Calu3 (cell line): ENCODE data around the gene DSP. TPM values are rescaled to one million over a fixed set of nuclear protein-coding genes. Genes with fewer than 3 reads are reported as not detected.

ENCODE experiments used
- BruUV-seq: library from RNA; stranded (reverse); fragments of 400-500 nt; replicated peaks from 2 replicates; lab custom pipeline; 2021; lab: Mats Ljungman, UMichigan
- CTCF ChIA-PET: fragments of 300-600 bp; sonication (Branson Sonifier 250); formaldehyde crosslinking; loops from one replicate; lab custom pipeline; 2022; ENCODE audit warnings: antibody characterized with exemption; lab: Charles Lee
- DNase-seq: peaks from one replicate; pipeline ENCODE4 v3.0.0; 2022
- H3K27ac Mint-ChIP-seq: one replicate; pipeline ENCODE4 v1.8.0; 2022; ENCODE audit warnings: mixed read lengths; ENCODE audit not compliant: unreplicated experiment
- H3K27me3 Mint-ChIP-seq: one replicate; pipeline ENCODE4 v1.8.0; 2022; ENCODE audit warnings: mixed read lengths; ENCODE audit not compliant: unreplicated experiment
- H3K36me3 Mint-ChIP-seq: one replicate; pipeline ENCODE4 v1.8.0; 2022; ENCODE audit warnings: mild to moderate bottlenecking, moderate library complexity, mixed read lengths; ENCODE audit not compliant: insufficient read depth, unreplicated experiment
- H3K4me1 Mint-ChIP-seq: one replicate; pipeline ENCODE4 v1.8.0; 2022; ENCODE audit warnings: mild to moderate bottlenecking, low read depth, mixed read lengths; ENCODE audit not compliant: unreplicated experiment
- H3K4me3 Mint-ChIP-seq: one replicate; pipeline ENCODE4 v1.8.0; 2022; ENCODE audit warnings: mild to moderate bottlenecking, low read depth, moderate library complexity, mixed read lengths; ENCODE audit not compliant: unreplicated experiment
- H3K9me3 Mint-ChIP-seq: one replicate; pipeline ENCODE4 v1.8.0; 2022; ENCODE audit warnings: low read depth, mixed read lengths; ENCODE audit not compliant: unreplicated experiment
- intact Hi-C: fragments of 100-400 bp; cut with micrococcal nuclease; formaldehyde crosslinking; loops from one replicate; pipeline ENCODE4 v1.10.0; 2022; ENCODE audit not compliant: unreplicated experiment
- total RNA-seq: library from RNA; stranded (reverse); gene quantifications from 2 replicates; pipeline ENCODE4 v1.2.3, GENCODE V29; 2022
- TF ChIP-seq, protein P1 (sequence below): fragments of 200-600 bp; IDR thresholded peaks from one replicate; pipeline ENCODE4 v1.8.0; 2022; ENCODE audit warnings: antibody characterized with exemption; ENCODE audit not compliant: unreplicated experiment

The DSP gene
- total RNA-seq, 1 experiment from 2014 or later = 57.7 TPM

DNA sequence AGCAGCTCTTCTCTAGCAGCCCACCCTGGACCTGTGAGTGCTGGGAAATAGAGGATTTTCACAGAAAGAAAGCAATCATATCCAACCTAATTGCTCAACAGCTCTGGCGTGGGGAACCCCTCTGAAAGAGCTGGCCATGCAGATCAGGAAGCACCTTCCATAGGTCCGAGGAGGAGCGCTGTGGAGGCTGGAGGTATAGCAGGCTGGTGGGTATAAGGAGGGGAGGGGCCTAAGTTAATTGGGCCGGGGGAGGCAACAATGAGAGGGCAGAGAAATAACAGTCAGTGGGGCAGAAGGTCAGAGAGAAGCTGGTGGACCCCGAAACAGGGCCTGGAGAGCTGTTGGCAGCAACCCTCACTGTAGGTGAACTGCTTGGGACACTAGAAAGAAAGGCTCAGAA, 89.3 kb downstream of the DSP start:
- H3K27me3 Mint-ChIP-seq = peaks cover 28% of the 10 kb centered on the region
- no peak overlapping the region for H3K27ac Mint-ChIP-seq
- DNase-seq = no peak
- TF ChIP-seq, protein P1, sequence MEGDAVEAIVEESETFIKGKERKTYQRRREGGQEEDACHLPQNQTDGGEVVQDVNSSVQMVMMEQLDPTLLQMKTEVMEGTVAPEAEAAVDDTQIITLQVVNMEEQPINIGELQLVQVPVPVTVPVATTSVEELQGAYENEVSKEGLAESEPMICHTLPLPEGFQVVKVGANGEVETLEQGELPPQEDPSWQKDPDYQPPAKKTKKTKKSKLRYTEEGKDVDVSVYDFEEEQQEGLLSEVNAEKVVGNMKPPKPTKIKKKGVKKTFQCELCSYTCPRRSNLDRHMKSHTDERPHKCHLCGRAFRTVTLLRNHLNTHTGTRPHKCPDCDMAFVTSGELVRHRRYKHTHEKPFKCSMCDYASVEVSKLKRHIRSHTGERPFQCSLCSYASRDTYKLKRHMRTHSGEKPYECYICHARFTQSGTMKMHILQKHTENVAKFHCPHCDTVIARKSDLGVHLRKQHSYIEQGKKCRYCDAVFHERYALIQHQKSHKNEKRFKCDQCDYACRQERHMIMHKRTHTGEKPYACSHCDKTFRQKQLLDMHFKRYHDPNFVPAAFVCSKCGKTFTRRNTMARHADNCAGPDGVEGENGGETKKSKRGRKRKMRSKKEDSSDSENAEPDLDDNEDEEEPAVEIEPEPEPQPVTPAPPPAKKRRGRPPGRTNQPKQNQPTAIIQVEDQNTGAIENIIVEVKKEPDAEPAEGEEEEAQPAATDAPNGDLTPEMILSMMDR = no peak
- intact Hi-C loops = no loop called here
- BruUV-seq = no TSS peak
- H3K4me1 Mint-ChIP-seq = no peaks in the 10 kb centered on the region
- CTCF ChIA-PET = no interaction called here
- H3K4me3 Mint-ChIP-seq = no peak overlapping the region
- H3K36me3 Mint-ChIP-seq = no peaks in the 10 kb centered on the region
- no peaks in the 10 kb centered on the region for H3K9me3 Mint-ChIP-seq

DNA sequence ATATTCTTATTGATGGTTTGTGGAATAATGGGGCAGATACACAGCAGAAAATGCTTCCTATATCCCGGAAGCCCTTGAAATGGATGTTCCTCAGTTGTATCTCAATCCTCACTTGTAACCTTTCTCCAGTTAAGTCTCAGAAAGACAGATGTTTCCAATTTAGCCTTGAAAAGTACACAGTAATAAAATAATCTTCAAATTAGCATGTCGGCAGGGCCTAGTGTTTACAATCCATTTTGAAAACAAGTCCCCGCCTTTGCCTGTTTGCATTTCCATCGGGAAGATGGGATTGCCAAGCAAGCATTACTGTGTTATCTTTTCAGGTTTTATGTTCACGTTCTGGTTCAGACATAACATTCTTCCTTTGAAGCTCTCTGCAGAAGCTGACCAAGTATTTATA, 90.0 kb downstream of the DSP start:
- no peak overlapping the region for H3K4me3 Mint-ChIP-seq
- no peaks in the 10 kb centered on the region for H3K36me3 Mint-ChIP-seq
- no peak overlapping the region for H3K27ac Mint-ChIP-seq
- no TSS peak for BruUV-seq
- intact Hi-C loops = no loop called here
- peaks cover 28% of the 10 kb centered on the region for H3K27me3 Mint-ChIP-seq
- no peaks in the 10 kb centered on the region for H3K4me1 Mint-ChIP-seq
- no peak for DNase-seq
- TF ChIP-seq, protein P1 = no peak
- H3K9me3 Mint-ChIP-seq = no peaks in the 10 kb centered on the region
- CTCF ChIA-PET = no interaction called here

DNA sequence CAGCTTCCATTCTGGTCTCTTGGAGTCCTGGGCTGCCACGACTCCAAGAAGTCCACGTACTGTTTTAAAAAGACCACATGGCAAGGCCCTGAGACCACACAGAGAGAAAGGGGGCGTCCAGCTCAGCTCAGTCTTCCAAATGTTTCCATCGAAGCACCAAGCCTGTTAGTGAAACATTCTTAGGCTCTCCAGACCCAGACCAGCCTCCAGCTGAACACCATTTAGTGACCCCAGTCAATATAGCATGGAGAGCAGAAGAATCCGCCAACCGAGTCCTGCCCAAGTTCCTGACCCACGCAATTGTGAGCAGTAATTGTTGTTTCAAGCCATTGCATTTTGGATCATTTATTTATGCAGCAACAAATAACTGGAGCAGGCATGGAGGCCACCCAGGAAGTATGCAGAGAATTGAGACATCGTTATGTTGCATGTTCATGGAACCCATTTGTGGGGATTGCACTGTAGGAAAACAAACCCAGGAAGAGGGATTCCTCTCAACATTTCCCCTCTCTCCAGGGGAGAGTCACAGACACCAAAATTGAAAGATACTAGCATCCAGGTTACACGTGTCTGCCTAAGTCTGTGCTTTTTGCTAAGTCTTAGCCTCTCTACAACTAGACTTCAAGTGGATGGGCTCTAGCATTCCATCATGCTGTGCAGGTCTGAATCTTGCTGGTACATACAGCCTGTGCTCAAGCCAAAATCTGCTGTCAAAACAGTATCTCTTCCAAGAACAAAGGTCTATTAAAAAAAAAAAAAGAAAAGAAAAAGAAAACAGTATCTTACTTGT, 91.2 kb downstream of the DSP start:
- TF ChIP-seq, protein P1 = no peak
- Mint-ChIP-seq H3K4me3 (no peak overlapping the region), H3K36me3 (no peaks in the 10 kb centered on the region), H3K27ac (no peak overlapping the region), H3K4me1 (no peaks in the 10 kb centered on the region), H3K27me3 (peaks cover 28% of the 10 kb centered on the region), H3K9me3 (no peaks in the 10 kb centered on the region)
- DNase-seq = no peak
- CTCF ChIA-PET = no interaction called here
- intact Hi-C loops = no loop called here
- no TSS peak for BruUV-seq

DNA sequence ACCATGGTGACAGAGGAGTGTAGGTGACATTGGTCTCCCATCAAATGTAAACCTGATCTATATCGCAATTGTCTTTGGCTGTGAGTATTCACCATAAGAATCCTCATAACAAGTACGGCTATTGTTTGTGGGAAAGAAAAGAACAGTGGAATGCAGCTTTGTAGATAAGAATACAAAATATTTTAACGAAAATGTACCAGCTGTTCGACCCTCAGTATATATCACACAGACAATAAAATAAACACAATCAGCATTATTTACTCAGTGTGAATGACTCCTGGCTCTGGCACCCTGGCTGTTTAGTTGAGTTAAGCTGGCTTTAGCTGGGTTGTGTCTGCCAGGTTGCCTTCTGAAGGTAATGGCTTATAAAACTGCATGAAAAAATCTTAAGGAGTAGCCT, 91.9 kb downstream of the DSP start:
- no peaks in the 10 kb centered on the region for H3K36me3 Mint-ChIP-seq
- no peaks in the 10 kb centered on the region for H3K9me3 Mint-ChIP-seq
- intact Hi-C loops = no loop called here
- CTCF ChIA-PET = no interaction called here
- H3K27ac Mint-ChIP-seq = no peak overlapping the region
- no peak overlapping the region for H3K4me3 Mint-ChIP-seq
- no peaks in the 10 kb centered on the region for H3K4me1 Mint-ChIP-seq
- TF ChIP-seq, protein P1 = no peak
- no peak for DNase-seq
- BruUV-seq = no TSS peak
- H3K27me3 Mint-ChIP-seq = peaks cover 22% of the 10 kb centered on the region
